OCI-LY7 (cell line): ENCODE measurements around the gene ACCS.

Experiments used
- CTCF ChIP-seq: fragments of 200-600 bp; sonication (generic); conservative IDR thresholded peaks from 2 replicates; pipeline ENCODE4 v1.5.1; 2014; ENCODE audit warnings: mild to moderate bottlenecking, antibody characterized with exemption, low read length, moderate library complexity, mixed read lengths
- EZH2phosphoT487 ChIP-seq: fragments of 200-600 bp; sonication (generic); IDR thresholded peaks from 2 replicates; pipeline ENCODE4 v1.6.1; 2018; ENCODE audit warnings: low read depth, borderline replicate concordance, mild to moderate bottlenecking, mixed run types, antibody characterized with exemption, low read length, moderate library complexity, mixed read lengths

- no peak for TF ChIP-seq CTCF
- TF ChIP-seq EZH2phosphoT487: no peak
Measured at GRCh38 chr11:44126304-44126703, 60.2 kb downstream of the ACCS start.
